HG02759 (cell line): ENCODE data around the gene PRR23B.
"Not testable (repeated sequence)": the region's sequence is repeated elsewhere in the genome, so short reads cannot be mapped to it uniquely, and the experiment has no call there.

ENCODE experiments used
- ATAC-seq: cut with Tn5 transposase; IDR thresholded peaks from one replicate; pipeline ENCODE4 v1.9.1; 2021; ENCODE audit warnings: mild to moderate bottlenecking, moderate library complexity; ENCODE audit not compliant: unreplicated experiment

The PRR23B gene

DNA sequence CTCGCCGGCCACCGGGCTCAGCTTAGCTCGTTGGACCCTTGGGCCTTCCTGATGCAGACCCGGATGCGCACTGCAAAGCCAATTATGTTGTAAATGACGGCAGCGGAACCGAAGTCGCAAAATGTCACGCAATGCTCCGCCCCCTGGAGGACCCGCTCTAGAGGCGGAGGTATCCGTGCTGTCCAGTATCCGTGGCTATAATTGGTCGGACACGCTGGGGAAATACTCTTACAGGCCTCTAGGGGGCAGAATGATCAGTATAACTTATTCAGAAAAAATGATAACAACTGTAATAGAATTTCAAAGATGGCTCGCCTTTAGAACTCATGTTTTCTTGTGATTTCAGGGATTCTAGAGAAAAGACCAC, at the start of gene PRR23B:
Gene PRR23B (minus strand): TSS at position 59 of the 367 bp plus-strand sequence. CDS start 265 bp downstream, outside the sequence.
- ATAC-seq: no peak

DNA sequence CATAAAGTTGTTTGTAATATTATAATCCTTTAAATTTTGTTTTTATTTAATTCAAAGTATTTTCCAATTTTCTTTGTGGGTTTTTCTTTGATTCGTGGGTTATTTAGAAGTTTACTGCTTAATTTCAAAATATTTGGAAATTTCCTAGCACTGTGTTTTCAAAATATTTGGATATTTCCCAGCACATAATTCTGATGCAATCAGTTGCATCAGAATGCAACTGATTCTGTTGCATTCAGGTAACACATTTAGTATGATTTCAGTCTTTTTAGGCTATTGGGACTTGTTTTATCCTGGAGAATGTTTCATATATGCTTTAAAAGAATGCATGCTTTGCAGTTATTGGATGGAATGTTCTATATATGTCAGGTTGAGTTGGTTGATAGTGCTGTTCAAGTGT, 42.2 kb upstream of the PRR23B start:
- no peak for ATAC-seq

GRCh38 chr3:139052802-139053600, 32.3 kb upstream of the PRR23B start:
- no peak for ATAC-seq

- no peak for ATAC-seq
Observed at GRCh38 chr3:139044366-139045210, 23.9 kb upstream of the PRR23B start, which contains the start of gene PRR23C. PRR23C (minus strand) TSS chr3:139044892; CDS start chr3:139044620, 272 bp downstream.

- no peak for ATAC-seq
Observed at GRCh38 chr3:139043554-139044365, 23.0 kb upstream of the PRR23B start.

DNA sequence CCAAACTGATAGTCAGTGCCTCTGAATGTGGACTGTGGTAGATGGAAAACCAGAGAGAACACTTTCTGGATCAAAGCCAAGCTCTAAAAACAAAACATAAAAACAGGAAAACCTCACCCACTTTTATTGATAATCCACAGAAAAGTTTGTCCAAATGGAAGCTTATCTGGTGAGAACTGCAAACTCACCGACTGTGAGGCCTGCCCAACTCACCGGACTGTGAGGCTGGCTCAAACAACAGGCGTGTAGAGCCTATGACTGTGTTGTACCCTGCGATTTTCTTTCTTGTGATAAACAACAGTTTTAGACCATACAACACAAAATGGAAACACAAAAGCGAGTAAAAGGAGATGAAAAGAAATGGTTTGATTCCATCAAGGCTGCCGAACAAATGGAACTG, 16.8 kb upstream of the PRR23B start:
- ATAC-seq: no peak

GRCh38 chr3:139032326-139033002, 11.7 kb upstream of the PRR23B start:
- ATAC-seq: no peak

- not testable (repeated sequence) for ATAC-seq
Observed at GRCh38 chr3:139030576-139030975, 9.8 kb upstream of the PRR23B start.

GRCh38 chr3:139024968-139025367, 4.2 kb upstream of the PRR23B start:
- ATAC-seq: no peak

DNA sequence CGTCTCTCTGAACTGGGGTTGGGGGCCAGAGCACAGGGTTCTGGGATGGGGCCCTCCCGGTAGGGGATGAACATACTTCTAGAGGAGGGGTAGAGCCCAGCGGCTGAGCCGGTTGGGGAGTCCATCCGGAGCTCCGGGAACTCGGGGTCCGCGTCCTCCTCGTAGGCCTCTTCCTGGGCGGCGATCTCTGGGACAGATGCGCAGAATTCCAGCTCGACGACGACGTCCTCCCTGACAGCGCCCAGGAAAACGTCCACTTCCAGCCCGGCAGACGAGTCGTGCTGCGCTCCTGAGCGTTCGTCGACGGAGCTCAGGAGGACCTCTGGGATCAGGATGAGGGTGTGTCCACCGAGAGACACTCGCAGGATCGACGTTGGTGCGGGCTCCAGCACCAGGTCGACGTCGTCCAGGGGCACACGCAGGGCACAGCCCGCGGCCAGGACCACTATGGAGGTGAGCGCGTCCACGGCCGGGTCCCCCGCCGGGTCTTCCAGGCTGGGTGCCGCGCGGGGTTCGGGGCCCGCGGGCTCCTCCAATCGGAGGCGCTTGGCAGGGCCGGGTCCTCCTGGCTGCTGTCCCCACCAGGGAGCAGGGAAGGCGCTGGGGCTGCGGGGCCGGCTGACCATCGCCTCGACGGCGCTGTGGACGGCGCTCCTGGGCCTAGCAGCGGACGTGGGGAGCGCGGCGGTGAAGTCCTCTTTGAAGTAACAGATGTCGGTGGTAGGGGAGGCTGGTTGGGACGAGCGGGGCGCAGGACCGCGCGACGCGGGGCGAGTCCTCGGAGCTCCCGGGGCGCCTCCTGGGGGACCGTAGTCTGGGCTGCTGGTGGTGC, 474 bp downstream of the PRR23B start:
- ATAC-seq: no peak

DNA sequence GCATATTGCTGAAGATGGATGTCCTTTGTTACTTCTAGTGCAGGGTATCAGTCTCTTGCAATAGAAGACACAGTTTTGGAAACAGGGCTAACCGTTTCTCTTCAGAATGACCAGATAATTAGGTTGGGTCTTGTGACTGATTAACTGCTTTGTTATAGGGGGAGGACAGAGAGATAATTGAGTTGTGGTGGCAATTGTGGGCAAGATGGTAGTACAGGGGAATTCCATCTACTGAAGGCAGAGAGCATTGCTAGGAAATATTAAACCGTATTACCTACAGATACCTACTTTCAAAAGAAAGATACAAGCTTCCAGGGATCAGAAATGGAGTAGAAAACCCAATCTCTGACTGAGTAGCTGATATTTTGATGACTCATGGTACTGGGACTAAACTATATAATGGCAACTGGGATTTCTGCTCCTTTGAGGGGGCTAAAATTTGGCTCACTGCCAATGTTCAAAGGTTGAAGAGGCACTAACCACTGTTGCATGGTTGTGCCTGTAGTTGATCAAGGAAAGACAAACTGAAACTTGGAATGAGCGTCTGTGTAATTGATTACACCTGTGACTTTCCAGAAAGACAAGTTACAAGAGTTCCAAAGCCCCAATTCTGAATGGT, 4.2 kb downstream of the PRR23B start:
- peak; percentile 57 for ATAC-seq

GRCh38 chr3:139006051-139006716, 14.5 kb downstream of the PRR23B start, which contains the start of gene PRR23A:
PRR23A (minus strand) TSS chr3:139006268; CDS start chr3:139006268, 0 bp downstream.
- ATAC-seq: no peak

GRCh38 chr3:139005356-139005993, 15.3 kb downstream of the PRR23B start:
- no peak for ATAC-seq

DNA sequence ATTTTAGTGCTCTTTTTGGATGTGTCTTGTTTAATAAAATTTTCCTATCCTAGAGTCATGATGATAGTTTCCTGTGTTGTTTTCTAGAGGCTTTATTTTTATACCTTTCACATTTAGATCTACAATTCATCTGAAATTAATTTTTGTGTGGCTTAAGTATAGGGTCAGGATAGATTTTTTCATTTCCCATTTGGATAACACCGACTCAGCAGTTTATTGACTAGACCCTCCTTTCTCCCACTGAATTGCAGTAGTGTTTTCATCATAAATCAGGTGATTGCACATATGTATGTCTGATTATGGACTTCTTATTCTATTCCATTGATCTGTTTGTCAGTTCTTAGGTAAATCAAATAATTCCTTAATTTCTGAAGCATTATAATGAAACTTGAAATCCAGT, 25.0 kb downstream of the PRR23B start:
- no peak for ATAC-seq

GRCh38 chr3:138987181-138987580, 33.5 kb downstream of the PRR23B start:
- no peak for ATAC-seq

DNA sequence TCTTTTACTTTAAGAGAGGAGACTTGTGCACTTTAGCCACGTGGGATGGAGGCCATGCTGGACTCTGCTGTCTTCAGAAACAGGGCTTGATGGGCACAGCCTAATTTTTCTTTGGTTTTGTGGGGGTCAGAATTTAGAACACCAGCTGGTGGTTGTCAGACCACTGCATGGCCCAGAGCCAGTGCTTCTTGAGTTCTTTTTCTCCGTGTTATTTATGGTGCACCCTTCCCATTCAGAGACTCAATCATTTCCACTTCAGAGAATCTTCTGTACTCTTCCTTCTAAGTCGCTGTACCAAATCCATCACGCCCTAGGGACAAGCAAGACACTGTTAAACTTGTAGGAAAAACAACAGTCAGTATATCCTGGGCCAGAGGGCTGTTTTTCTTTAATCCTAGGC, 34.8 kb downstream of the PRR23B start:
- no peak for ATAC-seq

DNA sequence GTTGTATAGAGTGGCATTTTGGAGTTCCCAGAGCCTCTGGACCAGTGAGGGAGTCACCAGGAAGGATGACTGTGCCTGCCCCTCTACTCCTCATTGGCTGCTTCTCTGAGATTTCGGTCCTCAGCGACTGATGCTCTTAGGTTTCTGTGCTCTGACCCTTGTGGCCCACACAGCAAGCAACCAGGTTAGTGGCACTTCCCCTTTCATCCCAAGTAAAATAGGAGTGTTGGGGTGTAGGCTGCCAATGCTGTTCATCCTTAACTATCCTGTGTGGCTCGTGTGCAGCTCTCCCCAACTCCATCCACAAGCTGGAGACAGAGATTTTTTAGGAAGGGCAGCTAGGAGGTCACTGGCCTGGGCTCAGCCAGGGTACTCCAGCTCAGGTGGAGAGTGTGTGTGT, 35.9 kb downstream of the PRR23B start:
- ATAC-seq: no peak

GRCh38 chr3:138976047-138976446, 44.7 kb downstream of the PRR23B start:
- ATAC-seq: no peak
